Stimulated activated CD4-positive, alpha-beta T cell treated with anti-CD3 and anti-CD28 coated beads, Interleukin-1b, Interleukin-23, amount 100 ng/mL, for 48 hours (primary cell): ENCODE results near the gene PPFIA2.

Experiments
- DNase-seq: peaks from one replicate; pipeline ENCODE4 v3.0.0-alpha.2; 2020

The PPFIA2 gene

GRCh38 chr12:81333812-81334211, 425.3 kb downstream of the PPFIA2 start:
- no peak for DNase-seq

DNA sequence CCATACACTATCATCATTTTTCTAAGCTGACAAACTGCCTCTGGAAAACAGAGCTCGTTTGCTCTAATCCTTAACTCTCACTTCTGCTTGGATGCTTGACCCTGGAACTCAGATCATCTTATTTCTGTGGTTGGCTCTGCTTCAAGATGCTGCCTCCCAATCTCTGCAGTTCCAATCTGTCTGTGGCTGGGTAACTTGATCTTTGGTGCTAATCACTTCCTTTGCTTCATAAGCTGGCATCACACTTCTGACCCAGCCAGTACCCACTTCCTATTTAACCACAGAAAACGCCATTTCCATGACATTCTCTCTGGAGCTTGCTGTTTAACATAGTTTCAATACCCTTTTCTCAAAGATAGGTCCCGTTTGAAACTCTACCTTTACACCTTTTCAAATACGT, 427.1 kb downstream of the PPFIA2 start:
- DNase-seq, result no peak

DNA sequence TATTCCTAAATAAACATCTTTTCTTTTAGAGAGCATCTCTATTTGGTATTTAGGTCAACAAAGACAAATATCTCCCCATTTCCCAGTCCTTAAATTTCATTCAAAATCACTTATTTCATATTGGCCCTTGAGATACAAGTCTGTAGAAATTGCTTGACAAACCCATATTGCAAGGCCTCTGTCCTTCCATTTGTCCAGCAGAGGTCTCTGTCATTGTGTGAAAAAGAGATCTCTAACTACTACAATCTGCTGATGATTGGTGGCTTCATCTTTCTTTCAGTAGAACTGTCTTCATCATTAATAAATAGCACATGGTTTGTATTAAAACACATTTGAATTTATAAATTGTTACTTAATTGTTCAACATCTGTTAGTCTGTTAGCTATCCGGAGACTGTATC, 428.7 kb downstream of the PPFIA2 start:
- no peak for DNase-seq

DNA sequence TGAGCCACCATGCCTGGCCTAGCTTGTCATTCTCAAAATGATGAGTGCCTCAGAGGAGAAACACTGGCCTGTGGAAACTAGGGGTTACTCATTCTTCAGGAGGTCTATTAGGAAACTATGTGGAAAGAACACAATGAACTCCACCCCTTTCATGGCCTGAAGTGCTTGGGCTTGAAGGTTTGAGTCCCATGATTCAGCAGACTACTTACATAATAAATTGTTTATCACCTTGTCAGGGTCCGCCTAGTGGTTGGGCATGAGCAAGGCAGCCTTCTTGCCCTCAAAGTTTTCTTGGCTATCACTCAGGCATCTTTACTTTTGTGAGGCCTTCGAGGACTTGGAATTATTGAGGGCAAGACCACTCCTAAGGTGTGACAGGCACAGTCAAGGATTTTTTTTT, 430.1 kb downstream of the PPFIA2 start:
- no peak for DNase-seq

- DNase-seq, result no peak
These were observed 431.7 kb downstream of the PPFIA2 start for GRCh38 chr12:81327425-81327824.

- no peak for DNase-seq
These were observed 434.1 kb downstream of the PPFIA2 start for GRCh38 chr12:81325086-81325485.

GRCh38 chr12:81314903-81315531, 444.1 kb downstream of the PPFIA2 start:
- no peak for DNase-seq

DNA sequence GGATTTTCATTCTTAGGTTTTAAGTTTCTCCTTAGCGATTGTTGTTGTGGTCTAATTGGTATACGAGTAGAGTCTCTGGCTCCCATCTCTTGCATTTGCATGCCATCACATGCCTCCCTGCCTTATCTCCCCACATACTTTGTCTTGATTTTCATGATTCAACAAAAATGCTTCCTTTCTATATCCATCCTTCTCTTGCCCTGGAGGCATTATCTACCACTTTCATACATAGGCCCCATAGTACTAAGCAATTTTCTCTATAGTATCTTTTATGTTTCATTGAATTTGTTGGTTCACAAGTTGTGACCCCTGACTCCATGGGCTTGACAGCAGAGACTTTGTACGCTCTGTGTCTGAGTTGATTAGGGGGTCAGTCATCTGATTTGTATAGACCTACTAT, 455.2 kb downstream of the PPFIA2 start:
- no peak for DNase-seq

DNA sequence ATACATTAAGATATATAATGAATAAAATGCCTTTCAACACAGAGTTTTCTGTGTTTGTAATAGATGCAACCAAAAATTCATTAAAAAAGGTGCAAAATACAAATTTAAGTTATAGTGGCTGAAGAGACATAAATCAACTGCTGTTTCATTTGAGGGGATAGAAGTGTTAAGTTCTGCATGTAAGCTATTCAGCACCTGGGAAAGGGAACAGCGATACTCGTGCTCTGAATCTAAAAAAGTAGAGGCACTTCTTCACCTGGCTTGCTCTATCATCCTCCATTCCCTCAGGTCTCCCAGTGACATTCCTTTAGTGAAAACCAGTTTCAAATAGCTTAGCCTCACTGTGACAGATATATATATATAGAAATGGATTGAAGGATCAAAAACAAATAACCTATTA, 458.7 kb downstream of the PPFIA2 start:
- DNase-seq, result no peak

DNA sequence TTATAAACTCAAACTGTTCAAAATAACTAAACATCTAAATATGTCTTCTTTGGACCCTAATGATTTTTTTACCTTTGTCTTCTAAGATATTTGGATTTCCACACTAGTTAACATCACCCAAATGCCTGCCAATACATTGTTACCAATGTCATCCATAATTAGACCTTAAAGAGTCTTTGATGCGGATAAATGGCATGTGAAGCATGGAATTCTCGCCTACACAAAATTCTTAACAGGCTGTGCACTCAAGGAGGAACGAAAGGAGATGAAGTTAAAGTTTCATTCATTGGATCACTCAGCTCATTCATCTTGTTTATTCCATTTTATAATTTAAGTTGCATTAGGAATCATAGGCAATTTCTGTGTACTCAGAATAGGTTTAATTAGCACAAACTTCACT, 461.5 kb downstream of the PPFIA2 start:
- DNase-seq, result no peak

DNA sequence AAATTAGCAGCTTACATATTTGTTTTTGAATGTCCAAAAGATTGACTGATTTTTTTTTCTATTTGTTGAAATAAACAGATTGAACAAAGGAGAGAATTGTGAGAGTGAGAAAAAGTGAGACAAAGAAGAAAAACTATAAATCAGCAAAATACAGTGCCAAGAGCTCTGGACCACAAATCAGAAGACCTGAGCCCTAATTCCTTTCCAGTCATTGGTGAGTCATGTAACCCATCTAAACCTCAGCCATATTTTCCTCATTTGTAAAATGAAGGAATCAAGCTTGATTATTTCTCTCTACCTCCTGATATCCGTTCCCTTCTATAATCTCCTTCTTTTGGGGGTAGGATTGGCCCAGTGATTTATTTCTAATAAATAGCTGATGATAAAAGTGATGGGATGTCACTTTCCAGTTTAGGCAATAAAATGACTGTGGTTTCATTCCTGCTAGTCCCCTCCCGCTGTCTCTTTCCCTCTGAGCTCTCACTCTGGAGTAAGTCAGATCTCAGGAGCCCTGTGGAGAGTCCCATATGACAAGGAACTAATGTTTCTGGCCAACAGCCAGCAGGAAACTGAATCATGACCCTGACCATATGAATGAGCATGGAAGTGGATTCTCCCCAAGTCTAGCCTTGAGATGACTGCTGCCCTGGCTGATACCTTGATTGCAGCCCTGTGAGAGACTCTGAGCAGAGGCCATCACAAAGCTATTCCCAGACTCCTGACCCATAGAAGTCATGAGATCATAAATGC, 462.4 kb downstream of the PPFIA2 start:
- DNase-seq, result no peak

GRCh38 chr12:81295251-81295650, 463.9 kb downstream of the PPFIA2 start:
- DNase-seq, result no peak

- DNase-seq, result no peak
These were observed 464.6 kb downstream of the PPFIA2 start for GRCh38 chr12:81294325-81295190.

DNA sequence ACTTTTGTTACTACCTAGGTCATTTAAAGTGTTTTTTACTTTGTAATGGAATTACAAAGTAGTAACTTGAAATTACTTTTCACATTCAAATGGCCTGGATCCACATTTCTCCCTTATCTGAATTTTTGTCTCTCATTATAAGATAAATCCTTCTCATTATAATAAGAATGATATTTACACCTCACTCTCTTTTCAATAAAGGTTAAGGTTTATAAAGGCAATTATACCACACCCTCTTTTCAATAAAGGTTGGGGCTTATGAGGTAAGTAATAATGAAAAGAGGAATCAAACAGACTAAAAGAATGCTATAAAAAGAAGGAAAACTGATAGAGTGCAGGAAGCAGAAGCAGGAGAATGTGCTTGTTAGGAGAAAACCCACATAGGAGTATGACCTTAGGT, 470.5 kb downstream of the PPFIA2 start:
- DNase-seq, result no peak

DNA sequence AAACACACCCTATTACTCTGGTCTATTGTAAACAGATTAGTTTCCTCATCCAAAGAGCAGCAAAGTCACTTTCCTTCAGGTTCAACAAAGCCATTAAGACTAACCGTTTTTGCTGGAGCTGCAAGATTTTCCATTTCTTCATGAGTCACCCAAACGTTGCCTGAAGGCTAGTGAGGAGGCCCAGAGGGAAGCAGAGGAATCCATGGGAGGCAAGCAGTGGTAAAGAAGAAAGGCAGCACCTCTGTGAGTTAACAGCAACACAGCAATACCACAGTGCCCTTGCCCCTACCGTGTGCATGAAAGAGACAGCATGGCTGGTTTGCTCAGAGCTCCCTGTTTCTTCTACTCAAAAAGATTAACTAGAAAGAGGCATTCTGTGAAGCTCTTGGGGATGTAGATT, 475.0 kb downstream of the PPFIA2 start:
- DNase-seq, result no peak

GRCh38 chr12:81274637-81275529, 484.3 kb downstream of the PPFIA2 start:
- no peak for DNase-seq

DNA sequence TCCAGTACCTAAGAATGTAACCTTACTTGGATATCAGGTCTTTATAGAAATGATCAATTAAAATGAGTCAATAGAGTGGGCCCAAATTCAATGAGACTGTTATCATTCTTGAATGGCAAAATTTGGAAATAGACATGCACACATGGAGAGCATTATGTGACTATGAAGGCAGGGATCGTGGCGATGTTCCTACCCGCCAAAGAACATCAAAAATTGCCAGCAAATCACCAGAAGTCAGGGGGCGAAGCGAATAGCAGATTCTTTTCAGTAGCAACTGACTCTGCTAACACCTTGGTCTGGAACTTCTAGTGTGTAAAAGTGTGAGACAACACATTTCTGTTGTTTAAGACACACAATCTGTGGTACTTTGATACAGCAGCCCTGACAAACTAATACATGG, 488.8 kb downstream of the PPFIA2 start:
- no peak for DNase-seq

- DNase-seq, result no peak
These were observed 496.1 kb downstream of the PPFIA2 start for GRCh38 chr12:81263072-81263471.

- no peak for DNase-seq
These were observed 497.5 kb downstream of the PPFIA2 start for GRCh38 chr12:81261508-81262207.

DNA sequence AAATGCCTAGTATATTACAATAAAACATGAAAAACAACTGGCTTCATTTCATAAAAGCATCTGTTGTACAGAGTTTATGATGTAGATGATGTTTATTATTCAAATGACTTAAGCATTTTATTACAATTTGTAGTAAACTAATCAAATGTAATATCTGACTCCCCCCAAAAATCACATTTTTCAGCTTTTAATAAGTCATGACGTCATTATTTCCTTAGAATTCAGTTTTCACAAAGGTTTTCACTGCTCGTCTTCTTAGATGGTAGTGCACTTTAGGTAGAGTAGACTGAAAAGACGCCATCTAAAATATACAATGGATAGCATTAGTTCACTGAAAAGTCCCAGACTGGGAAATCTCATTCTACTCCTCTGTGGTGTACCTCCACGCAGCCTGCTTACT, 499.8 kb downstream of the PPFIA2 start:
- DNase-seq, result no peak

- DNase-seq, result no peak
These were observed 501.1 kb downstream of the PPFIA2 start for GRCh38 chr12:81257947-81258551.

DNA sequence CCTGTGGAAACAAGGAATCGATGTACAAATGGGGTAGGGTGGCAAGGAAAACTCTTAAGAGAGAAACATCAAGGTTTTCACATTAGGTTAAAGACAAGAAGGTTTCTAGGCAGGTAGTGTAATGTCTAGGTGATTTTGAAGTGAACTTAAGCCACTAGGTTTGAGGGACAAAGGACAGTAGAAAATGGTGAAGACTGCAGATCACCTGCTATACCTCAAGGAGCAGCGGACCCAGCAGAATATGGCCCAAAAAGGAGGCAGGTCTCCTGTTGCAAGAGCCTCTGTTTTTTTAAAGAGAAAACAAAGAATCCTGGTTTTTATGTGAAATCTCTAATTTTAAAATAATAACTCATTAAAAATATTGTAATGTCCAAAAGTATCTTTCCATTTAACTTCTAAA, 503.2 kb downstream of the PPFIA2 start:
- no peak for DNase-seq
